HG03457 (cell line): Measurements from ENCODE around the gene INO80C.
A peak's percentile ranks its signal among the peaks of the same experiment; 100 is the strongest.

ENCODE experiments used
- ATAC-seq: cut with Tn5 transposase; IDR thresholded peaks from one replicate; pipeline ENCODE4 v1.9.1; 2021; ENCODE audit warnings: moderate number of reproducible peaks; ENCODE audit not compliant: unreplicated experiment

The INO80C gene

DNA sequence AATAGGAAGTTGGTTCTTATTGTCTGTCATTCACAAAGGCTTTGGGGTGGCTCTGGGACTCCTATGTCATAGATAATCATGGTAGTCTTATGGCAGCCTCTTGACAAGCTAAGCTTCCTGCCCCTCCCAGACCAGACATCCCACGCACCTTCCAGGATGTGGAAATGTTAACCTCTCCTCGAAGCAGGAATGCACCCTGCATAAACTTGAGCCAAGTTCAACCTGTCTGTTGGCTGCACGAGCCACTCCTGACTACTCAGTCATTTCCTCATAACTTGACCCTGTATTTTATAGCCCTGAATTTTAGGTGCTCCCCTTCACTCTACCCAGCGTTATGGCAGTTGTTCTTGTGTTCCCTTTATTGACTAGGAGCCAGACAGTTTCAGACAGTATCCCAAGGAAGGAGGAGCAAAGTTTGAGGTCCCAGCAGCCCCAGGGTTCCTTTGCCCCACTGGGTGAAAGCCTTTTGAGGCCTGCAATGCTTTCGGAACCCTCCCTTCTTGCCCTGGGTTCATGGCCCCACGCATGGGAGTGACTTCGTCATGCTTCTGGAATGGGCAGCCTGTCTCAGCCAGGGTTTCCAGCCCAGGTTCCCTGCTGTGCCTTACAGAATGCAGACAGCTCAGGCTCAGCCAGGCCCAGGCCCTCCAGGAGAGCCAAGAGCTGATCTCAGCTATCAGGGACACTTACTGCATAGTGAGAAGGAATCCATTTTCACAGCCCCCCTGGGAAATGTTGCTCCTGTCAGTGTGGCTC lies 15.6 kb upstream of the INO80C start:
- ATAC-seq, result no peak

- ATAC-seq, result no peak
These were observed 15.0 kb upstream of the INO80C start for GRCh38 chr18:35512761-35513160.

GRCh38 chr18:35511833-35512232 lies 14.1 kb upstream of the INO80C start:
- ATAC-seq, result no peak

DNA sequence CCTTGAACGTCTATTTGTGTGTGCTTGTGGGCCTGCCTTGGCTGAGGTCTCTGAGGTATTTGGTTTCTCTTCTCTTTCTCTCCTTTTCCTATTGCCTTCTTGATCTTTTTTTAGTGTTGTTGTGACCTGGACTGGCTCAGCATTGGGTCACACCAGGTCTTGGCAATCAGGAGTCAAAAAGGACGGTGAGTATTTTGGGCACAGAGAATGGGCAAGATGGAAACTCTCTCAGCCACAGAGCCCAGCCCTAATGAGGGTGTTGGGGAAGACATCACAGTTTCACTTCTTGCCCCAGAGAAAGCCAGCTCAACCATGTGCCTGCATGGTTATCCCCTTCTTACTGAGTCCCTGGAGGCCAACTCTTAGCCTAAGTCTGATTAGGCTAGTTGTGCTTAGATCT lies 13.7 kb upstream of the INO80C start:
- peak; percentile 92 for ATAC-seq

- no peak for ATAC-seq
These were observed 12.4 kb upstream of the INO80C start for GRCh38 chr18:35510076-35510651.

- ATAC-seq, result no peak
These were observed 11.1 kb upstream of the INO80C start for GRCh38 chr18:35508746-35509338.

- no peak for ATAC-seq
These were observed 10.3 kb upstream of the INO80C start for GRCh38 chr18:35508030-35508429.

DNA sequence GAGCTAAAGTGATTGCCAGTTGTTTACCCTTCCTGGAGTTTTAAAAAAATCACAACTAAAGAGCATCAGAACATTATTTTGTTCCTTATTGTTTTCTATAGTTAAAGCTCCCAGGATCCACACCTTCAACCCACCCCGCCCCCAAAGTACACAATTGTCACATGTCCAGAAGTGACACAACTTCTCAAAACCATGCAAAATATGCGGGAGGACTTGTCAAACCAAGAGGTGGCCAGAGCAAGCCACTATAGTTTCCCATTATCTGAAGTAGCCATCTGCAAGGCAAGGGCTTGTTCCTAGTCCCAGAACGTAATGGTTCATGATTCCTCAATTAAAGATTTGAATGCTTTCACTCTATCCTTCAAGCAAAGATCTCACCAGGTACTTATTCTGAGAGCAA lies 9.9 kb upstream of the INO80C start:
- no peak for ATAC-seq

GRCh38 chr18:35507192-35507591 lies 9.4 kb upstream of the INO80C start:
- no peak for ATAC-seq

- no peak for ATAC-seq
These were observed 8.4 kb upstream of the INO80C start for GRCh38 chr18:35506024-35506712.

- no peak for ATAC-seq
These were observed 7.2 kb upstream of the INO80C start for GRCh38 chr18:35504996-35505395.

GRCh38 chr18:35502052-35502451 lies 4.3 kb upstream of the INO80C start:
- ATAC-seq, result no peak

DNA sequence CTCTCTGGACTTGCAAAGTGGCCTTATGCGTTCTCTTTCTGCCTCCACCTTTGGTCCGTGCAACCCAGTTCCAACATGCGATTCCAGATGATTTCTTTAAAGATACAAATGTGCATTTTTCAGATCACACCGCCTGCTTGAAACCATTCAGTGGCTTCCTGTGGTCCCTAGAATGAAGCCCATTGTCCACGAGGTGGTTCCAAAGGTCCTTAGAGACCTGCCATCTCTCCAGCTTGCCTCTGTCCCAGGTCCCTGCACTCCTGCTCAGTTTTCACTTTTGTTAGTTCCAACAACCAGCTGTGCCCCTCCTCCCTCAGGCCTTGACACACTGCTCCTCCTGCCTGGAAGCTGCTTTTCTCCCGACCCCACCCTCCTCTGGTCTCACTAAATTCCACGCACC lies 3.6 kb upstream of the INO80C start:
- ATAC-seq, result no peak

DNA sequence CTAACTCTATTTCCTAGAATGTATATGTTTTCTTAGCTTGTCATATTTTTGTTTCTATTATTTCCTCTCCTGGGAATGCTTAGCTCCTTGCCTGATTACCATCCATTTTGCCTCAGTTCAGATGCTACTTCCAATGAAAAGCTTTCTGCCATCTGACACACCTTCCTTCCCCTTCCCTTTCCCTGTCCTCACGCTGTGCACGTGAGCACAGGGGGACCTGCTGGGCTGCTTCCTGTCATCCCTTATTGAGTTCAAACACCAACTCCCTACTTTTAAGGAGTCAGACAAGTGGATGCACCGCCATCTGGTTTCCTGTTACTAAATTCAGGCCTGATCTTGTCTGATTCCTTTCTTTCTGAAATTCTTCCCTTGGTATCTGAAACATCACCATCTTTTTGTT lies 2.4 kb upstream of the INO80C start:
- ATAC-seq, result no peak

- peak; percentile 9 for ATAC-seq
These were observed 762 bp downstream of the INO80C start for GRCh38 chr18:35497027-35497369.

GRCh38 chr18:35495536-35496314 lies 2.0 kb downstream of the INO80C start:
- ATAC-seq, result no peak

DNA sequence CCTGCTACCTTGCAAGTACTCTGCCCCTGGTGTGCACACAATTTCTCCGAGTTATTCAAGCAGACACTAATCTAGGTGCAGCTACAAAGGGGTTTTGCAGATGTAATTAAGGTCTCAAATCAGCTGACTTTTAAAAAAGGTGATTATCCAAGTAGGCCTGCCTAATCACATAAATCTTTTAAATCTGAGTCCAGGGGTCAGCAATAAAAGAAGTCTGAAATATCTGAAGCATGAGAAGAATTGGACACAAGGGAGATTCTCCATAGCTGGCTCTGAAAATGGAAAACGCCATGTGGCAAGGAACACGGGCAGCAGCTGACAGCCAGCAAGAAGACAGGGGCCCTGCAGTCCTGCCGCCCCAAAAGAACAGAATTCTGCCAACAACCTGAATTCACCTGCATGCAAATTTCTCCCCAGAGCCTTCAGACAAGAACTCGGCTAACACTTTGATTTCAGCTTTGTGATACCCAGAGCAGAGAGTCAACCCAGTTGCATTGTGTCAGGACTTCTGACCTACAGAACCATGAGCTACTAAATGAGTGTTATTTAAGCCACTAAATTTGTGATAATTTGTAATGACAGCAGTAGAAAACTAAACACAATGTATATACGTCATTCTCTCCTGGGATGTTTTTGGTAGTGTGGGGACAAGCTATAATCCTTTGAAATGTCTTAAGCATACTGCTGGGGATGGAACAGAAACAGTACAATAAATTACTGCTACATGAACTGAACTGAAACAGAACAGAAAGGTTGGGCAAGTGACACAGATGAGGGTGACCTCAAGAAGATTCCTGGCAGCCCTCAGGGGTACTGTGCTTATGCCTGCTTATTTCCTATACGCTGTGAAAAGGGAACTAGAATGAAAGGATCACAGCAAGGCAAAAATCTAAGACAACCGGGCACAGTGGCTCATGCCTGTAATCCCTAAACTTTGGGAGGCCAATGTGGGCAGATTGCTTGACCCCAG lies 3.2 kb downstream of the INO80C start:
- ATAC-seq, result no peak

DNA sequence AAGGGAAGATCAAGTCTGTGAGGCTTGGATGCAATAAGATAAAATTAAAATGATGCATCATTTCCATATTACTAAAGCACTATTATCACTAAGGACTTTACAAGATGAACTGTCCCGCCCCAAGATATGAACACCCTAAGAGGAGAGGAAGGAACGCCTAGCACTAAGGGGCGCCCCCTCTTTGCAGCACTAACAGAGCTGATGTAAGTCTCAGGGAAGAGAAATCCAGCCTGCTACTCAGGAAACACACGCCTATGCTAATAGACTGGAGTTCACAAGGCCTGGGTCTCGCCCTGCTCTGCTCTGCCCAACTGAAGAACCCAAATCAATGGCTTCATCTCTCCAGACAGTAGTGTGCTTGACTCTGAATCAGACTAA lies 6.1 kb downstream of the INO80C start:
- ATAC-seq, result no peak

GRCh38 chr18:35490894-35491699 lies 6.7 kb downstream of the INO80C start:
- ATAC-seq, result no peak
